ENCODE results near the gene CARD19. TPM values are rescaled to one million over a fixed set of nuclear protein-coding genes. Genes with fewer than 3 reads are reported as not detected.

CARD19 gene
- total RNA-seq, 1 experiment from 2014 or later: 26.1 TPM

- H3K27ac Mint-ChIP-seq (ENCODE audit: unreplicated experiment): no peak overlapping the region
- no peaks in the 10 kb centered on the region for H3K4me1 Mint-ChIP-seq (ENCODE audit: low read depth, unreplicated experiment)
- TF ChIP-seq CTCF (IDR thresholded peaks at IDR 0.05; ENCODE audit: unreplicated experiment): no peak
- no peak overlapping the region for H3K4me3 Mint-ChIP-seq (ENCODE audit: low read depth, unreplicated experiment)
- BruUV-seq (replicated peaks): no TSS peak
- intact Hi-C loops (cut with micrococcal nuclease; ENCODE audit: unreplicated experiment): no loop called here
- H3K9me3 Mint-ChIP-seq (ENCODE audit: low read depth, unreplicated experiment): no peaks in the 10 kb centered on the region
- no peaks in the 10 kb centered on the region for H3K27me3 Mint-ChIP-seq (ENCODE audit: unreplicated experiment)
- DNase-seq: no peak
- H3K36me3 Mint-ChIP-seq (ENCODE audit: insufficient read depth, unreplicated experiment): no peaks in the 10 kb centered on the region
- CTCF ChIA-PET: interaction anchor here (0.5 to 0.7 kb wide), 4 partner anchors 10 to 348 kb away, joined by 3 to 6 read pairs (median 4); no protein-coding TSS in a partner anchor
These were observed 14.1 kb upstream of the CARD19 start for GRCh38 chr9:93081931-93082330.

- Mint-ChIP-seq H3K4me3 (ENCODE audit: low read depth, unreplicated experiment) (no peak overlapping the region), H3K9me3 (ENCODE audit: low read depth, unreplicated experiment) (no peaks in the 10 kb centered on the region), H3K27ac (ENCODE audit: unreplicated experiment) (no peak overlapping the region), H3K4me1 (ENCODE audit: low read depth, unreplicated experiment) (no peaks in the 10 kb centered on the region), H3K27me3 (ENCODE audit: unreplicated experiment) (no peaks in the 10 kb centered on the region), H3K36me3 (ENCODE audit: insufficient read depth, unreplicated experiment) (no peaks in the 10 kb centered on the region)
- intact Hi-C loops (cut with micrococcal nuclease; ENCODE audit: unreplicated experiment): no loop called here
- CTCF ChIA-PET: no interaction called here
- BruUV-seq (replicated peaks): no TSS peak
- TF ChIP-seq CTCF (IDR thresholded peaks at IDR 0.05; ENCODE audit: unreplicated experiment): no peak
- DNase-seq: no peak
These were observed 13.1 kb upstream of the CARD19 start for GRCh38 chr9:93082841-93083411.

GRCh38 chr9:93083592-93084470 lies 12.2 kb upstream of the CARD19 start:
- no TSS peak for BruUV-seq (replicated peaks)
- TF ChIP-seq CTCF (IDR thresholded peaks at IDR 0.05; ENCODE audit: unreplicated experiment): no peak
- Mint-ChIP-seq H3K36me3 (ENCODE audit: insufficient read depth, unreplicated experiment) (no peaks in the 10 kb centered on the region), H3K27ac (ENCODE audit: unreplicated experiment) (no peak overlapping the region), H3K9me3 (ENCODE audit: low read depth, unreplicated experiment) (no peaks in the 10 kb centered on the region), H3K4me1 (ENCODE audit: low read depth, unreplicated experiment) (no peaks in the 10 kb centered on the region), H3K4me3 (ENCODE audit: low read depth, unreplicated experiment) (no peak overlapping the region), H3K27me3 (ENCODE audit: unreplicated experiment) (no peaks in the 10 kb centered on the region)
- CTCF ChIA-PET: no interaction called here
- no peak for DNase-seq
- intact Hi-C loops (cut with micrococcal nuclease; ENCODE audit: unreplicated experiment): no loop called here

GRCh38 chr9:93084471-93084881 lies 11.5 kb upstream of the CARD19 start:
- CTCF ChIA-PET: no interaction called here
- DNase-seq: no peak
- no peak overlapping the region for H3K27ac Mint-ChIP-seq (ENCODE audit: unreplicated experiment)
- no peaks in the 10 kb centered on the region for H3K4me1 Mint-ChIP-seq (ENCODE audit: low read depth, unreplicated experiment)
- no peak for TF ChIP-seq CTCF (IDR thresholded peaks at IDR 0.05; ENCODE audit: unreplicated experiment)
- H3K36me3 Mint-ChIP-seq (ENCODE audit: insufficient read depth, unreplicated experiment): no peaks in the 10 kb centered on the region
- no peaks in the 10 kb centered on the region for H3K9me3 Mint-ChIP-seq (ENCODE audit: low read depth, unreplicated experiment)
- intact Hi-C loops (cut with micrococcal nuclease; ENCODE audit: unreplicated experiment): no loop called here
- H3K27me3 Mint-ChIP-seq (ENCODE audit: unreplicated experiment): no peaks in the 10 kb centered on the region
- no TSS peak for BruUV-seq (replicated peaks)
- H3K4me3 Mint-ChIP-seq (ENCODE audit: low read depth, unreplicated experiment): no peak overlapping the region
